ENCODE measurements around the gene DHX15. TPM values are rescaled to one million over a fixed set of nuclear protein-coding genes. Genes with fewer than 3 reads are reported as not detected.

The DHX15 gene
- total and polyA plus RNA-seq, 2 of the 13 experiments (the other 11 are each of a cell fraction or from before 2014, with no cell fraction given) = 92.9 to 165 TPM

DNA sequence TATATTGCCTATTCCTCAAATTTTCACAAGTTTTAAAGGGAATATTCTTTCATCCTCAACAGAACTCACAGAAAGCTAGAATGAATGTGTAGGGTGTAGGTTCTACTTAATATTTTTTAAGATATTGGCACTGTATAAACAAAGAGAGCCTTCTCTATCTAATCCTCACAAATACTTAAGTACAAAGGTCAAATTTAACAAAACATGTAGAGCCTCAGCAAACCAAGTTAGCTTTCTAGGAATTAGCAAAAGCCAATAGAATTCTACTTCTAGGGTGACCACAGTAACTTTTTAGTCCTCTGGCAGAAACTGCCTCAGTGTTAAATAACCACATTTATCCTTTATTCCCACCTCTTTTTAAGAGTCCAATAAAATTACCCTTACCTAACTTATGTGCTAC, 19.3 kb downstream of the DHX15 start (continued):
- TF ChIP-seq JUN (CRISPR knock-in tag; IDR thresholded peaks at IDR 0.05) (no peak), TCF7L2 (IDR thresholded peaks at IDR 0.05; ENCODE audit: low read depth, low read length) (no peak), XBP1 (CRISPR knock-in tag; IDR thresholded peaks at IDR 0.05) (no peak), KAT7 (CRISPR knock-in tag; IDR thresholded peaks at IDR 0.05; ENCODE audit: borderline replicate concordance) (no peak), HNF4A (CRISPR knock-in tag; IDR thresholded peaks at IDR 0.05) (peak; percentile 64), RARG (CRISPR knock-in tag; IDR thresholded peaks at IDR 0.05; ENCODE audit: low read depth) (no peak), ZZZ3 (CRISPR knock-in tag; IDR thresholded peaks at IDR 0.05; ENCODE audit: borderline replicate concordance) (no peak), ZNF607 (CRISPR knock-in tag; IDR thresholded peaks at IDR 0.05; ENCODE audit: borderline replicate concordance) (no peak), SSRP1 (CRISPR knock-in tag; IDR thresholded peaks at IDR 0.05) (no peak), ZNF292 (CRISPR knock-in tag; IDR thresholded peaks at IDR 0.05; ENCODE audit: borderline replicate concordance, low read depth) (no peak), RBAK (CRISPR knock-in tag; IDR thresholded peaks at IDR 0.05) (no peak), ARID5B (CRISPR knock-in tag; IDR thresholded peaks at IDR 0.05) (peak; percentile 65; the same call in 1 of the 2 replicates), SOX13 (IDR thresholded peaks at IDR 0.05) (no peak), SOX13 (CRISPR knock-in tag; conservative IDR thresholded peaks at IDR 0.05 in 1 of 2, IDR thresholded peaks at IDR 0.05 in 1 of 2) (peak in 1 of 2 experiments; percentile 47; a peak in 1 of 4 replicates), SP1 (IDR thresholded peaks at IDR 0.05) (no peak), SP1 (CRISPR knock-in tag; IDR thresholded peaks at IDR 0.05) (no peak), SMYD3 (CRISPR knock-in tag; IDR thresholded peaks at IDR 0.05) (no peak), KDM5A (IDR thresholded peaks at IDR 0.05; ENCODE audit: borderline replicate concordance, low read length) (no peak), ZBTB38 (CRISPR knock-in tag; IDR thresholded peaks at IDR 0.05) (no peak), FOXA3 (CRISPR knock-in tag; IDR thresholded peaks at IDR 0.05) (0 out of 2 replicates have a peak, but pooled peaks have one; percentile 15), THRA (CRISPR knock-in tag; IDR thresholded peaks at IDR 0.05; ENCODE audit: borderline replicate concordance) (no peak), ELF4 (CRISPR knock-in tag; IDR thresholded peaks at IDR 0.05; ENCODE audit: borderline replicate concordance) (no peak), KAT2B (IDR thresholded peaks at IDR 0.05; ENCODE audit: borderline replicate concordance, low read depth, low read length) (no peak), SOX6 (IDR thresholded peaks at IDR 0.05) (no peak), SOX6 (CRISPR knock-in tag; IDR thresholded peaks at IDR 0.05) (0 out of 2 replicates have a peak, but pooled peaks have one; percentile 20)
- TF ChIP-seq, protein P1, sequence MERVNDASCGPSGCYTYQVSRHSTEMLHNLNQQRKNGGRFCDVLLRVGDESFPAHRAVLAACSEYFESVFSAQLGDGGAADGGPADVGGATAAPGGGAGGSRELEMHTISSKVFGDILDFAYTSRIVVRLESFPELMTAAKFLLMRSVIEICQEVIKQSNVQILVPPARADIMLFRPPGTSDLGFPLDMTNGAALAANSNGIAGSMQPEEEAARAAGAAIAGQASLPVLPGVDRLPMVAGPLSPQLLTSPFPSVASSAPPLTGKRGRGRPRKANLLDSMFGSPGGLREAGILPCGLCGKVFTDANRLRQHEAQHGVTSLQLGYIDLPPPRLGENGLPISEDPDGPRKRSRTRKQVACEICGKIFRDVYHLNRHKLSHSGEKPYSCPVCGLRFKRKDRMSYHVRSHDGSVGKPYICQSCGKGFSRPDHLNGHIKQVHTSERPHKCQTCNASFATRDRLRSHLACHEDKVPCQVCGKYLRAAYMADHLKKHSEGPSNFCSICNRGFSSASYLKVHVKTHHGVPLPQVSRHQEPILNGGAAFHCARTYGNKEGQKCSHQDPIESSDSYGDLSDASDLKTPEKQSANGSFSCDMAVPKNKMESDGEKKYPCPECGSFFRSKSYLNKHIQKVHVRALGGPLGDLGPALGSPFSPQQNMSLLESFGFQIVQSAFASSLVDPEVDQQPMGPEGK (CRISPR knock-in tag; IDR thresholded peaks at IDR 0.05) = no peak

All from HepG2 (cell line).